ENCODE measurements around the gene ABCA5.

DNA sequence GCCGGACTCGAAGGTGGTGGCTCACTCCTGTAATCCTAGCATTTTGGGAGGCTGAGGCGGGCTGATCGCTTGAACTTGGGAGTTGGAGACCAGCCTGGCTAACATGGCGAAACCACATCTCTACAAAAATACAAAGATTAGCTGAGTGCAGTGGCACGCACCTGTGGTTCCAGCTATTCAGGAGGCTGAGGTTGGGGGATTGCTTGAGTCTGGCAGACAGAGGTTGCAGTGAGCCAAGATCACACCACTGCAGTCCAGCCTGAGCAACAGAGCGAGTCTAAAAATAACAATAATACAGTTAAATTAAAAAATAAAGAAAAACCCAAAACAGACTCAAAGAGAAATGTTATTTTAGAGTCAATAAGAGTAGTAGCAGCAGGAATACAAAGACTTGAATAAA is 29.7 kb upstream of the ABCA5 start:
- TF ChIP-seq, protein P1, sequence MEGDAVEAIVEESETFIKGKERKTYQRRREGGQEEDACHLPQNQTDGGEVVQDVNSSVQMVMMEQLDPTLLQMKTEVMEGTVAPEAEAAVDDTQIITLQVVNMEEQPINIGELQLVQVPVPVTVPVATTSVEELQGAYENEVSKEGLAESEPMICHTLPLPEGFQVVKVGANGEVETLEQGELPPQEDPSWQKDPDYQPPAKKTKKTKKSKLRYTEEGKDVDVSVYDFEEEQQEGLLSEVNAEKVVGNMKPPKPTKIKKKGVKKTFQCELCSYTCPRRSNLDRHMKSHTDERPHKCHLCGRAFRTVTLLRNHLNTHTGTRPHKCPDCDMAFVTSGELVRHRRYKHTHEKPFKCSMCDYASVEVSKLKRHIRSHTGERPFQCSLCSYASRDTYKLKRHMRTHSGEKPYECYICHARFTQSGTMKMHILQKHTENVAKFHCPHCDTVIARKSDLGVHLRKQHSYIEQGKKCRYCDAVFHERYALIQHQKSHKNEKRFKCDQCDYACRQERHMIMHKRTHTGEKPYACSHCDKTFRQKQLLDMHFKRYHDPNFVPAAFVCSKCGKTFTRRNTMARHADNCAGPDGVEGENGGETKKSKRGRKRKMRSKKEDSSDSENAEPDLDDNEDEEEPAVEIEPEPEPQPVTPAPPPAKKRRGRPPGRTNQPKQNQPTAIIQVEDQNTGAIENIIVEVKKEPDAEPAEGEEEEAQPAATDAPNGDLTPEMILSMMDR (IDR thresholded peaks at IDR 0.05; ENCODE audit: low read depth, low read length, missing input control), result no peak
- TF ChIP-seq RXRA (IDR thresholded peaks at IDR 0.05), result no peak

All from liver (tissue), 3 donors.